Urothelium cell line (cell line): ENCODE measurements around the gene PDE3A.

Experiments
- DNase-seq: peaks from one replicate; pipeline ENCODE4 v3.0.0; 2011; ENCODE audit warnings: low spot score, mixed read lengths
- FAIRE-seq: peaks from 2 replicates; lab custom pipeline; 2011; peaks lifted over from hg19 to GRCh38; lab: Jason Lieb, UNC

PDE3A gene

DNA sequence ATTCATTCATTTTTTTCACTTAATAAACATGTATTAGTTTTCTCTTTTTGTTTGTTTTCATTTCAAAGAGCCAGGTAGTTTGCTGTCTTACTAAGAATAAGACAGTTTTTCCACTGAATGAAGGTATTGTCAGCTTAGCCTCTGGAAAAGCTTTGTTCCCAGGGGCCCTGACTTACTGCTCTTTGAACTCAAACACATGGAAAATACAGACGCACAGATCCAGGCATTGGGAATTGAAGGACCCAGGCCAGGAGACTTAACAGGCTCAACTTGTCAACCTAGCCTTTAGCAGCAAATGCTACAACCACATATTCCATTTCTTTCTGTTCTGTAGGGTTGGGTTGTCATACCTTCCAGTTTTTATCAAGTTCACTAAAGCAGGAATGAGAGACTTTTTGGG, 288.3 kb downstream of the PDE3A start:
- DNase-seq (no peak), FAIRE-seq (no peak)

DNA sequence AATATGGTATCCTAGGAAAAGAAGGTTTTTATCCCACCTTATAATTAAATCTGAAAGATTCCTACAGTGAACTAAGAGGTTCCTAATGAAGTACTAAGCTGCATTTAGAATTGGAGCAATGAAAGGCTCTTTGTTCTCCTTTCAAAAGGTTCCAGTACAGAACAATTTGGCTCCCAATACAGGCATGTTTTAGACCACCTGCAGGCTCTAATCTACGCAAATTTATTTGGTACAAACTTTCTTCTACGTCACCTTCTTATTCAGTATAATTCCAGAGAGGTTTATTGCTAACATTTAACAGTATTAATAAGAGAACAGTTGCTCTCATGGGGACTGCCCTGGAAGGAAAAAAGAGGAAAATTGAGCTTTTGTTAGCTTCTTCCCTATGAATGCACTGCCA, 289.2 kb downstream of the PDE3A start:
- no peak for FAIRE-seq

DNA sequence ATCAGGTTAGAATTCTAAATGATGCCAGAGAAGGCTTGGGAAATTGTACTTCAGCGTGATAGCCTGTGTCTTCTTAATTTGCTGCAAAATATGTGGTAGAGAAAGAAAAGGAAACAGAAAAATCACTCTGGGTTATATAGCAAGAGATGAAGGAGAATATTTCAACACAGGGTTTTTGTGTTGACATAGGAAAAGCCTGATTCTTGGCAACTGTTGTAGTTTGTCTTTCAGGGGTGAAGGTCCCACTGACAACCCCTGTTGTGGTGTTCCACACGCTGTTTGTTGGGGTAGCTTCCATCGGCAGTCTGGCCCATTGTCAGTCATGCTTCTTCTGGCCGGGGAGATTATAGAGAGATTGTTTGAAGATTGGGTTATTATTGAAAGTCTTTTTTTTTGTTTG, 313.0 kb downstream of the PDE3A start:
- DNase-seq (no peak), FAIRE-seq (no peak)

More for the DNA sequence above, 289.2 kb downstream of the PDE3A start:
- no peak for DNase-seq

DNA sequence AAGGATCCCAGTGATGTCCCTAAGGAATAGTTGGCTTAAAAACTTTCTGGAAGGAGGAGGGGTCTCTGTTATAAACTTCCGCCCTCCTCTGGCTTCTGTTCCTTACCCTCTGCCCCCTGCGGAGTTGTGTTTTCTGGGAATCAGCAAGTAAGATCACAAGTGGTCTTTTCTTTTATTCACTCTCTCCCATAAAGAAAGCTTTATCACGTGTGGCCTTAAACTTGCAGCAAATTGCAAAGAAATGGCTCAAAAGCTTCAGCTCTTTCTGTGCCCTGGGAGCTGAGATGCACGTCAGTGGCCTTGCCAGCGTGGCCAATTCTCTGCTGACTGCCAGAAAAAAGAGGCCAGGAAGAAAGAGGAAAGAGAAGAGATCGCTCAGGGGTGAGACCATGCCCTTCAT, 326.9 kb downstream of the PDE3A start, which contains the start of gene SLCO1C1:
SLCO1C1 (plus strand) TSS at position 101 of the 400 bp plus-strand sequence. CDS start 4,245 bp downstream, outside the sequence.
- DNase-seq (no peak), FAIRE-seq (no peak)

DNA sequence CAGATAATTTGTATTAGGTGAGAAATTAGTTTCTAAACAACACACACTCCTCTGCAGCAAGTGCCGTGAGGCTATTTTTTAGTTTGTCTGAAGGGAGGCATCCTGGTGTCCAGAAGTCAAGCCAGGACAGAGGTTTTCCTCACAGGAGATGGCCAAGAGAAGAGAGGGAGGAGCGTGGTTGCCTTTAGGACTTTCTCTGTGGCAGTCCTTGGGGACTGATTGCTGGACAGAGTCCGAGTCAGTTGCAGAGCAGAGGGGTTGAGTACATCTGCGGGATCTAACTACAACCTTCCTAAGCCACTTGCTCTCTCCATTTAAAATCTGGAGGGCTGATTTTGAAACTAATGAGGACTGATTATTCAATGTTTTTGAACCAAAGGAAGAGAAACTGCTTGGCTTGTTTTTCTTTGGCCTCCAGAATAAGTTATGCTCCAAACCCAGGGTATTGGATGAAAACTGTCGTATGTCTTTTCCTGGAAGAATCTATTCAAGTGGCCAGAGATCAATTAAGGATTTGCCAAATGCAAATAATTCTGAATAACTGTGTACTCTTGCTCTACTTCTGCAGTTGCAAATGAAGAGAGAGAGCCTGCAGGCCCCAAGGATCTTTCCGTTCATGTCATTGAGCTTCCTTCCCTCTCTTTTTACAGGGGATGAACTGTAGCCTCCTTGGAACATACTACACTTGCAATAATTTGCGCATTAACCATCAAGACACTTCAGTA, 328.0 kb downstream of the PDE3A start:
- DNase-seq (no peak), FAIRE-seq (no peak)

DNA sequence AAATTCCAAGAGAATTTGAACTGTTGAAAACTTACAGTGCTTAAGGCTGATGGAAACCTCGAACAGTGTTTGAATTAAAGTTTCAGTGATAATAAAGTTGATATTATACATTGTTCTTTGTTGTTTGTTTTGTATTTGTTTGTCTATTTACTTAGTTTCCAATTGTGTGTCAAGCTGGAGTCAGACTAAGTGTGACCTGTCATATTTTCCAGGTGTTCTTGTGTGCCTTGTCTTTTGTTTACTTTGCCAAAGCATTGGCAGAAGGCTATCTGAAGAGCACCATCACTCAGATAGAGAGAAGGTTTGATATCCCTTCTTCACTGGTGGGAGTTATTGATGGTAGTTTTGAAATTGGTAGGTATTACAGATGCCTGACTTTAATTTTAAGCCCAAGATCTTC, 332.8 kb downstream of the PDE3A start:
- FAIRE-seq (no peak), DNase-seq (no peak)

DNA sequence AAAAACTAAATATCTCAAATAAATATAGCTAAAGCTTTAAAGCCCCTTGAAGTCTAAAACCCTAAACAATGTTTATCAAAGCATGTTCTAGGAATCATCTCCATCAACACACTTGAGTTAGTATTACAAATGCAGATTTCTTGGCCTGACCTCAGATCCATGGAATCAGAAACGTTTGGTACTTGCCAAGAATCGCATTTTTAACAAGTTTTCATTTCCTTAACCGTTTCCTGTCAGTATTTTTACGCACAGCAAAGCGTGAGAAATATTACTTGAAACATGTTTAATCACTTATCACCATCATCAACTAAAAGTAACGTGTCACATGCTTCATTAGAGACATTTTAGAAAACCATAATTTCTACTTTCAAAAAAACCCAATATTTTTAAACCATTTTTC, 336.5 kb downstream of the PDE3A start:
- DNase-seq = no peak
- FAIRE-seq = no peak

DNA sequence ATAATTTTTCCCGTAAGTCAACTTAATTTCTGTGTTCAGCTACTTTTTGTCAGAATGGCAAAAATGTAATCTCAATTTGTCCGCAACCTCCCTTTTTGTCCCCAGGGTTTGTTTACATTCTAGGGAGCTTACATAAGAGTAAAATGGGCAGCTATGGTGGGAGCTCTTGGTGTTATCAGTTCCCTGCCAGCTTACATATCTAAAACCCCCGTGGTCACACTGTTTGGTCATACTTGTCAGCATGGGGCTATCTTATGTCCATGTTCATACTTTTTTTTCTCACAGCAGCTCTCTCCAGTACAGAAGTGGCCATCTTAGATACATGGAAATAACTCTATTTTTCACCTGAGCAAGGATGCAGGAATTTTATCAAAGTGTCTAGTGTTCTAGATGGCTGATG, 343.5 kb downstream of the PDE3A start:
- no peak for FAIRE-seq

DNA sequence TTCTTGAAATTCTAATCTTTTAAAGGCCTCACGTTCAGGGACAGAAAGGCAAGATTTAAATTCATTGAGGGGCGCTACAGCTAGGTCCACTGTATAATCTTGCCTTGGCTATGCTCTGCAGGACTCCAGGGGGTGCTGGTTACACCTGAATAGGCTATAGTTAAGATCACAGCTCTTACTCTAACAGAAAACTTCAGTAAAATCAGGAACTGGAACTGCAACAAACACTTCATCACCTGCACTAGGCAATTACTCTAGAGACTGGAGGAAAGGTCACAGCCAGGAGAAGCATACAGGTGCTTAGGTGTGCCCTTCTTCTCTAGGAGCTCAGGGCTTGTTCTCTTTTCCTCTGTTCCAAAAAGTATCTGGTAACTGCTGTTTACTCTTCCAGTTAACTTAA, 347.7 kb downstream of the PDE3A start:
- no peak for FAIRE-seq
- DNase-seq = no peak

More for the DNA sequence above, 343.5 kb downstream of the PDE3A start:
- DNase-seq = no peak

DNA sequence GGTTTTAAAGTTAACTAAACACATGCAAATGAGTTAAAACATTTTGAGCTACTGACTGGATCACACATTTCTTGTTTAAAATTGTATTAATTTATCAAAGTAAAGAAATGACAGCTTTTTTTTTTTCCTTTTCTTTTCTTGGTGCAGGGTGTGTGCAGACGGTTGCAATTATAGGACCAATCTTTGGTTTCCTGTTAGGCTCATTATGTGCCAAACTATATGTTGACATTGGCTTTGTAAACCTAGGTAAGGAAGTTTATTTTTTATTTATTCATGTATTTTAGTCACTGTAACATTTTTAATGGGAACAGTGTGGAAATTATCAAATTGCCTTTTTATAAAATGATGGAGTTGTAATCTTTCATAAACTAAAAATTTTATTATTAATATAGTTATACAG, 348.6 kb downstream of the PDE3A start:
- DNase-seq = no peak
- FAIRE-seq = no peak

DNA sequence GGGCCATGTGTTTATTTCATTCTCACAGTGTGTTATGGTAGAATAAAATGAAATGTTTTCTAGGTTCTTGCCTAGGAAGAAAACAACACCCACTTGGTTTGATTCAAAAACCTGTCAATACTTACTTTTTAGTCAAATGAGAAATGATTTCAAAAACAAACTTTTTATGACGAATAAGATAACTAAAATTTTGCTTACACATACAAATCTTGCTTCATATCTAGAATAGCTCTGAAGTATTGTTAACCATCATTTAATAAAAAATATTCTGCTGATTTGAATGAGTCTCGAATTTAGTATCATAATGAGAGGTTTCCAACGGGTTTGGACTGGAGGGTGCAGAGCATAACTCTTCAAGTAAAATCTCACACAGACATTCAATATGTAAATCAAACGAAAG, 350.0 kb downstream of the PDE3A start:
- DNase-seq (no peak), FAIRE-seq (no peak)

DNA sequence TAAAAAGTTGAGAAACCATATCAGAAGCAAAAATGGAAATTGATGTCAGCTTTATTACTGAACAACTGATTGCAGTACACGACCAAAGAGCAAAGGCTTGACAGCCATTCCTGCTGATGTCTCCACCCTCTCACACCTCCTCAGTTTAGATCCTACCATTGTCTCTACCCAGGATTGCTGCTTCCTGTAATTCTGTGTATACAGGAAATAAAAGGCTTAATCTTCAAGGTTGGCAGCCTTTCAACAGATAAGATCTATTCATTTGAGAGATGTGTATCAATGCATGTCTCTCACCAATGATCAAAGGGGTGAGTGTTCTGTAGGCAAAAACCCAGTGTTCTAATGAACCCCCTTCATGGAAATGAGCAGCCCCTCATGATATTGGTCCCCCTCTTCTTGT, 353.8 kb downstream of the PDE3A start:
- FAIRE-seq = no peak
- no peak for DNase-seq

DNA sequence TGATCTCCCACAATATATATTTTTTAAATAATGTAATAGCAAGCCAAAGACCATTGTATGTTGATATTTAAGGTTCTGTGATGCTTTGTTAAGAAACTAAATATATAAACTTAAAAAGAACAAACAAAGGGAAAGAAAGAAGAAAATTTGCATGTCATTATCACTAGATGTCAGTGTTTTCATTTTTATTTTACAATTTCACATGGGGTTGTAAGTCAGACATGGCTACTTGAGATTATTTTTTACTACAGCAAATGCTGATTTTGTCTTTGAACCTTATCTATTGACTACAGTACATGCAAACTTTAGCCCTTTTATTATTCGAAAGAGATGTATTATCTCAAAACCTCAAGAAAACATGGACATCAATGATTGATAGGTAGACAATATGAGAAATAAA, 362.9 kb downstream of the PDE3A start:
- DNase-seq (no peak), FAIRE-seq (no peak)
